Rectal smooth muscle tissue (tissue), 1 donor: ENCODE measurements around the gene ABCB11.
"Not testable (repeated sequence)": the region's sequence is repeated elsewhere in the genome, so short reads cannot be mapped to it uniquely, and the experiment has no call there.

Experiments used
- H3K27ac ChIP-seq: one replicate; pipeline ENCODE4 v1.7.0; 2013; ENCODE audit warnings: low read depth, low read length, inconsistent platforms
- H3K27me3 ChIP-seq: one replicate; pipeline ENCODE4 v1.7.0; 2013; ENCODE audit warnings: low read length; ENCODE audit not compliant: control insufficient read depth, insufficient read depth
- H3K36me3 ChIP-seq: one replicate; pipeline ENCODE4 v1.7.0; 2013; ENCODE audit warnings: low read length; ENCODE audit not compliant: control insufficient read depth, insufficient read depth
- H3K4me1 ChIP-seq: one replicate; pipeline ENCODE4 v1.7.0; 2013; ENCODE audit warnings: low read length; ENCODE audit not compliant: control insufficient read depth, insufficient read depth
- H3K4me3 ChIP-seq: one replicate; pipeline ENCODE4 v1.7.0; 2013; ENCODE audit warnings: low read length
- H3K9ac ChIP-seq: one replicate; pipeline ENCODE4 v1.7.0; 2013; ENCODE audit warnings: low read length

Gene ABCB11

DNA sequence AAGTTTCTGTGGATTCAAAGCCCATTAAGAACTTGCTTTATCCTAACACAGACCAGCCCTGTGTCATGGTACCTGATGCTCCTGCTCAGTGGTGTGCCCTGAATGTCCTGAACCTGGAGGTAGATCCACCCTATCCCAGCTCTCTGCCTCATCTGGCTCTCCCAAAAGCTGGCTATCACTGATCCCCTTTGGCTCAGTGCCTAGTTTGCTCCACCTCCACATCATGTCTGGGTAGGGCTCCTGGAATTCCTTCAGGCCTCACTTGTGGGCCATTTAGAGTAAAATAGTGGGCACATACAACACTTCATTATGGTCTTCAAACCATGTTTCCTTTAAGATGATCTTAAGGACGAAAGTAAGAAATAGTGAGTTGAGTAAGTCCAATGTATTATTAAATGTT, 4.8 kb upstream of the ABCB11 start:
- H3K9ac ChIP-seq = no peak overlapping the region
- no peaks in the 10 kb centered on the region for H3K36me3 ChIP-seq
- H3K27ac ChIP-seq = no peak overlapping the region
- no peaks in the 10 kb centered on the region for H3K4me1 ChIP-seq
- H3K27me3 ChIP-seq = no peaks in the 10 kb centered on the region
- no peak overlapping the region for H3K4me3 ChIP-seq

DNA sequence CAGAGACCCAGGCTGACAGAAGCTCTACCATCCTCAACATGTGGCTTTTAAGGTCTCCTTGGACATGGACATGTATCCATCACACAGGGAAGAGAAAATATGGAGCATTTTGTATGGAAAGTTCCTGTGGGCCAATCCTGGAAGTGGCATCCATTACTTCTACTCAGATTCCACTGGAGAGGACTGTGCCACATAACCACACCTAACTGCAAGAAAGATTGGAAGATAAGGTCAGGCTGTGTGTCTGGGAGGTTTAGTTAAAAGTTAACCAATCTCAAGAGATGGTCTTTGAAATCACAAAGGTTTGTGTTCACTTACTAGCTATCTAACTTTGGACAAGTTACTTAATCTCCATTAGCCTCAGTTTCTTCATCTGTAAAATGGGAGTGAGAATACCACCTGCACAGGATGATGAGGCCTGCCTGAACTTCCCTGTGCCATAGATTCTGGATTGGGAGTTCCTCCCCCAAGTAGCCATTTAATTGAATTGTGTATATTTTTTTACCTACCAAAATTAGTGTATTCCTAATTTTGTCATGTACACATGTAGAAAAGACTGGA, 3.9 kb upstream of the ABCB11 start:
- no peaks in the 10 kb centered on the region for H3K36me3 ChIP-seq
- no peak overlapping the region for H3K27ac ChIP-seq
- H3K9ac ChIP-seq = no peak overlapping the region
- H3K4me1 ChIP-seq = no peaks in the 10 kb centered on the region
- no peak overlapping the region for H3K4me3 ChIP-seq
- no peaks in the 10 kb centered on the region for H3K27me3 ChIP-seq

DNA sequence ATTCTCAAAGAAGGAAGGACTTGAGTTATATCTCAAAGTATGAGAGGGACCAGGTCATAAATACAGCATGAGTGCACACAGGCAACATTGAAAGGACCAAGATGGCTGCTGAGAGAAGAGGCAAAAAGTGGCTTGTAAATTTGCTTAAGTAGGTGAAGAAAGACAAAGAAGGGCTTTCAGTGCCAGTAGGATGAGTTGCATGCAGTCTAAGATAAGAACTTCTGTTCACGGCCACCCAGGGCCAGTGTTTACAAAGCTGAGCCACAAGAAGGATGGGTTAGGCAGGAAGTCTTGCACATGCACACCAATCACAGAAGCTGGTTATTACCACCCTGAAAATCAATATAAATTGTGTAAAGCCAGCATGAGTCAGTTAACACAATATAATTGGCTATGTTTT, 3.1 kb upstream of the ABCB11 start:
- no peaks in the 10 kb centered on the region for H3K36me3 ChIP-seq
- no peak overlapping the region for H3K27ac ChIP-seq
- H3K9ac ChIP-seq = no peak overlapping the region
- no peaks in the 10 kb centered on the region for H3K27me3 ChIP-seq
- no peak overlapping the region for H3K4me3 ChIP-seq
- no peaks in the 10 kb centered on the region for H3K4me1 ChIP-seq

DNA sequence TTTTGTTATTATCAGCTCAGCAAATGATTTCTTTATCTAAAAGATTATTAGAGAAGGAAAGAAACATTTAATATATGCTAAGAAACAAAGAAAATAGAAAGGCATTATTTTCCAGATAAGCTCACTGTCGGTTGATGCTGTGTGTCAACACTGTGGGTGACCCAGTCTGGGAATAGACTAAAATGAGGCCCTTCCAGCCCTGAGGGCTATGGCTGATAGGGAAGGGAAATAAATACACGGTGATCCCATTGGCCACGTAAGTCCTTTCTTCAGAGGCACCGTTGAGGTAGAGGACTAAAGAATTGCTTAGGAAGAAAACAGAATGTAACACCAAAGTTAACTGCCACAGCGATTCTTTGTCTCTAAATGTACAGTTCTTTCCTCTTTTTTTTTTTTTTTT, 1.8 kb downstream of the ABCB11 start:
- no peaks in the 10 kb centered on the region for H3K27me3 ChIP-seq
- H3K9ac ChIP-seq = no peak overlapping the region
- H3K27ac ChIP-seq = no peak overlapping the region
- H3K36me3 ChIP-seq = no peaks in the 10 kb centered on the region
- H3K4me1 ChIP-seq = no peaks in the 10 kb centered on the region
- H3K4me3 ChIP-seq = no peak overlapping the region

DNA sequence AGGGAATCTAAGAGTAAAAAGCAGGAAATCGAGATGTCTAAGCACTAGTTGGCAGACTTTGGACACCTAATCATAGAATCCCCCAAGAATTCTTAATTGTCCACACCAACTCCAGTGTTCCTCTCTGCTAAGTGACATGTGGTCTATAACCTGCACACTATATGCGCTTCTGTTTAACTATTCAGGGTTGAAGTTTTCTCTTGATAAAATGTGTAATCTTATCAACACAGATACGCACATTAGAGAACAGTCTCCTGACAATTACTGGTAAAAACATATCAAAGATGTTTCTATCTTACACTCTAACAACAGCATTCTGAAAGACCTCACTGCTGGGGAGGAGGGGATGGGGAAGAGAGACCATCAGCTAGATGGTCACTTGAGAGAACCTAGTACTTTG, 3.9 kb downstream of the ABCB11 start:
- Histone ChIP-seq H3K27ac (no peak overlapping the region), H3K4me1 (no peaks in the 10 kb centered on the region), H3K27me3 (no peaks in the 10 kb centered on the region), H3K4me3 (no peak overlapping the region), H3K36me3 (no peaks in the 10 kb centered on the region), H3K9ac (no peak overlapping the region)

DNA sequence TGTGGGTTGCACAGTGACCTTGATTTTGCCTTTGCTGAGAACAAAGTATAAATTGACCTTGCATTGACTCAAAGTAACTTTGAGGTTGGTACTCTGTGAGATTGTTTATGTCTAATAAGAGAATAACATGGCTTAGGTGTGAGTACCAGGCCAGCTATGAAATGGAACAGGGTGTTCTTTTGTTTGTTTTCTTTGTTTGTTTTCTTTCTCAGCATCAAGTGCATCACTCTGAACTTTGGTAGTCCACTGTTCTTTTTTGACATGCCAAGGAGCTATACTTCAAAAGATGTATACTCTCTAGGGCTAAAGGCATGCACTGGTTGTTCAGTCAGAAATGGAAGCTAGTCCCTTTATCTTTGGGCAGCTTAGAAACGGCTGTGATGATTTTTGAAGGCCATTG, 5.1 kb downstream of the ABCB11 start:
- H3K27me3 ChIP-seq = no peaks in the 10 kb centered on the region
- no peak overlapping the region for H3K27ac ChIP-seq
- H3K4me1 ChIP-seq = no peaks in the 10 kb centered on the region
- no peaks in the 10 kb centered on the region for H3K36me3 ChIP-seq
- H3K9ac ChIP-seq = no peak overlapping the region
- H3K4me3 ChIP-seq = no peak overlapping the region

DNA sequence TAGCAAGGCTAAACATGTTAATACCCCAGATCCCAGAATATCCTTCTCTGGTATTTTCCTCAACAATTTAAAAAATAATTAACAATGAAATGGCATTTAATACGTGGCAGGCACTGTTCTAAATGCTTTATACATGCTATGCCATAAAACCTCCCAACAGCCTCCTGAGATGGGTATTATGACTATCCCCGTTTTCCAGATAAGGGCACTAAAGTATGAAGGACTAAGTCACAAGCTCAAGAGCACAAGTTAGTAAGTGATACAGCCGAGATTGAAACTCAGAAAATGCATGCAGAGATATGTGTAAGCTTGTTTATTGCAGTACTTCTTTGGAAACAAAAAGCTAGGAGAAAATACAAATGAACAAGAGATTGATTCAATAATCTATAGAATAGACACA, 8.0 kb downstream of the ABCB11 start:
- Histone ChIP-seq H3K4me1 (no peaks in the 10 kb centered on the region), H3K4me3 (no peak overlapping the region), H3K27me3 (no peaks in the 10 kb centered on the region), H3K27ac (no peak overlapping the region), H3K36me3 (no peaks in the 10 kb centered on the region), H3K9ac (no peak overlapping the region)

DNA sequence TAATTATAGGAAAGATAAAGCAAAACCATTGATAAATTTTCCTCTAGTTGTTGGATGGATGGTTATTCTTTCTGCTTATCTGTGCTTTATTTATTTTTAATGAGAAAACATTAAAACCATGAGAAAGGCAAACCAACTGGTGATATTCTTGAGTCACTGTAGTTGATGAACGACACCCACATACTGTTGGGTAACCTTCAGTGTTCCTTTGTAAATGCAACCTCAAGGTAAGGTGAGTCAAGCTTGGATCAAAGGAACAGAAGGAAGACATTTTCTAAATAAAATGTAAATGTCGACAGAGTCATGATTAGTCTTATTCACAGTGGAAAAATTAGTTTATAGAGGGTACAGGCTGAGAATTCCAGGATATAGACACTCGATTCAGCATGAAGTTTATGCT, 12.7 kb downstream of the ABCB11 start:
- Histone ChIP-seq H3K4me1 (no peaks in the 10 kb centered on the region), H3K4me3 (no peak overlapping the region), H3K27ac (no peak overlapping the region), H3K36me3 (no peaks in the 10 kb centered on the region), H3K27me3 (no peaks in the 10 kb centered on the region), H3K9ac (no peak overlapping the region)

DNA sequence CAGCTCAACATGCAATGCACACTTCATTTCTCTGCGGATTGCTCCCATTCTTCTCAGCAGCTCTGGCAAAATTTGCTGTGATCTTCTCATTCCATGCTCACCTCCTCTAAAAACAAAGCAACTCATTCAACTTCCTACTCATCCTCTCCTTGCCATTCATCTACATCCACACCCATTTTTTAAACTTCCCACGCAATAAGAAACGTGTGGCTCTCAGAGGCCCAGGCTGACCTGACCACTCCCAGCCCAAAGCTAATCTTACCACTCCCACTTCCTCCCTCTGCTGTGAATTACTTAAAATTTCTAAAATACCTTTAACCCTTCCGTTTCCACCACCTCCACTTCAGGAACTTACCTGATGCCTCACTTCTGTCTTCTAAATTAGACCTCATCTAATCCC, 15.2 kb downstream of the ABCB11 start:
- Histone ChIP-seq H3K9ac (no peak overlapping the region), H3K27me3 (no peaks in the 10 kb centered on the region), H3K4me3 (no peak overlapping the region), H3K36me3 (no peaks in the 10 kb centered on the region), H3K4me1 (no peaks in the 10 kb centered on the region), H3K27ac (no peak overlapping the region)

DNA sequence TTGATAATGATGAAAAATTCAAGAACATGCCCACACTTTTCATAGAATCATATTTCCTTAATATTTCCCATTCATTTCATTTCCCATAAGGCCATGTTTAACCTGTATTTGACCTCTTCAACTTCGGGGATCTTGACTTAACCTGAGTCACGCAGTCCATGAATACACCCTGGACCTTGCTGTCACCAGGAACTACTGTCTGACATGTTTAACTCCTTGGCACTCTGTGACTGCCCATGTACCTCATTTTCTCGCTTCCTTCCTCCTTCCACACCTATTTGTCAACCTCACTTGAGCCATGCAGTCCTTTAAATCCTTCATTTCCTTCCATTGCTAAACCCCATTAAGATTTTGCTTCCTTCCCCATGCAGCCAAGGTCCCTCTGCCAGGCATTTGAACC, 16.3 kb downstream of the ABCB11 start:
- H3K9ac ChIP-seq = no peak overlapping the region
- H3K4me3 ChIP-seq = no peak overlapping the region
- H3K4me1 ChIP-seq = no peaks in the 10 kb centered on the region
- H3K36me3 ChIP-seq = no peaks in the 10 kb centered on the region
- H3K27ac ChIP-seq = no peak overlapping the region
- no peaks in the 10 kb centered on the region for H3K27me3 ChIP-seq

DNA sequence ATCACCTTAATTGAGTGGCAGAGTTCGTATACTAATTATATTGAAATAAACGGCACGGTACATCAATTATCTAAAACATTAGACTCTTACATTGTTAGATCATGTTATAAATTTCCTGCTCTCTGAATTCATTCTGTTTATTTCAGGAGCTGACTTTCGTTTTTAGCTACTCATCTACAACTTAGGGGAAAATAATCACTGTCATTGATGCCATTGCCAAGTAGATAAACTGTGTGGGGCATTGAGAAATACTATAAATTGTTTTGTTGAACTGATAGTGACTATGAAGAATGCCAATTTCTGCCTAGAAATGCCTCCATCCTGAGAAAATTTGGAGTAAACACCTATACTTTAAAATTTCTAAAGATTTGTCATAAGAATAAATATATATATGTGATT, 17.5 kb downstream of the ABCB11 start:
- no peak overlapping the region for H3K27ac ChIP-seq
- no peaks in the 10 kb centered on the region for H3K4me1 ChIP-seq
- no peak overlapping the region for H3K4me3 ChIP-seq
- no peak overlapping the region for H3K9ac ChIP-seq
- H3K36me3 ChIP-seq = no peaks in the 10 kb centered on the region
- H3K27me3 ChIP-seq = no peaks in the 10 kb centered on the region

DNA sequence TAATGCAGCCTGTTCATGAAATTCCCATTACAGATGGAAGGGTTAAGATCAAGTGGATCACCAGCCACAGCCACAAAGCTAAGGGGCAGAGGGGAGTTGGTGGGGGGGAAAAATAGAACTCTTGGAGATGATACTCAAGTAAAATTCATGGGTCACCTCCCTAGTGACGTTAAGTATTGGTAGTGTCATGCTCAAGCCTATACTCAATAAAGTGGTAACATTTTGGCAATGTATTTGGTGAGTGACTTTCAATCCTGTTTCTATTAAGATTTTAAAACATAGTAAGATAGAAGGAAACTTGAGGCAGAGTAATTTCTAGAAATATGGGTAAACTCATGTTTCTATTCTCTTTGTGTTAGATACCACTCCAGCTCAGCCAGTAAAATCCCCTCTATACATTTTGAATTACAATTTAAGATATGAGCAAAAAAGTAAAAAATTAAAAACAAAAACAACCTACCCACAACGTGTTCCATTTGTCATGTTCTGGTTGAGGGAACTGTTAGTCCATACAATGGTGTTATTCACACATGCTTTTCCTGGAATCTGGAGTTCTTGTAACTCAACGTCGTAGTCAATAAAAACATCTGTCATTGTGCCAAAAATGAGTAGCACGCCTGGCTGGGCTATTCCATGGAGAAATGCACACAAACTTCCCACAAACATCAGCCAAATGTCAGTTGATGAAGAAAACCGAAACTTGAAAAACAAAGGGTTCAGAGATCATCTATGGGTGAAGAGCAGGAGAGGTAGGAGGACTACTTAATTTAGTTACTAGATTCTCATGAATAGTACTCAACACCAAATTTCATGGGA, 18.1 kb downstream of the ABCB11 start:
- H3K27me3 ChIP-seq = no peaks in the 10 kb centered on the region
- no peak overlapping the region for H3K27ac ChIP-seq
- H3K4me3 ChIP-seq = no peak overlapping the region
- no peaks in the 10 kb centered on the region for H3K36me3 ChIP-seq
- no peak overlapping the region for H3K9ac ChIP-seq
- no peaks in the 10 kb centered on the region for H3K4me1 ChIP-seq

DNA sequence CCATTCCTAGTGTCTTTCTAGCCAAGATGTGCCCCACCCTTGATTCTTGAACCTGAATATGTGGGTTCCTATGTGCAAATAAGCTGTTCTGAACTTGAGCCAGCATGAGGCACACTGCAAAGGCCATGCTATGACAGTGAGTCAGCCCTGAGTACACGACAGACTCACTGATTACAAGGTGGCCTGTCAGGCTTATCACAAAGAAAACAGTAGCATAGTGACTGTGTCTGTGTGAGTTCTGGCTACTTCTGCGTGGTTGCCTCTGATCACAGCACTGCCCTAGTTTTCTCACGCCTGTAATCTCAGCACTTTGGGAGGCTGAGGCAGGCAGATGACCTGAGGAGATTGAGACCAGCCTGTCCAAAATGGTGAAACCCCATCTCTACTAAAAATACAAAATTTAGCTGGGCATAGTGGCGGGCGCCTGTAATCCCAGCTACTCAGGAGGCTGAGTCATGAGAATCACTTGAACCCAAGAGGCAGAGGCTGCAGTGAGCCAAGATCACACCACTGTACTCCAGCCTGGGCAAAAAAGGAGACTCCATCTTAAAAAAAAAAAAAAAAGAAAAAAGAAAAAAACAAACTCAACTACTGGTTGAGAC, 18.8 kb downstream of the ABCB11 start:
- H3K4me1 ChIP-seq, H3K27me3 ChIP-seq, H3K27ac ChIP-seq, H3K9ac ChIP-seq, H3K36me3 ChIP-seq, H3K4me3 ChIP-seq: not testable (repeated sequence)
